NCI-H82 treated with DMSO at 0.1 percent for 48 hours (cell line): ENCODE results near the gene SPEF1.

Source experiments
- DNase-seq: peaks from one replicate; lab custom pipeline; 2025; ENCODE audit not compliant: unreplicated experiment; lab: John Stamatoyannopoulos, UW

Gene SPEF1

GRCh38 chr20:3767427-3768341 is 13.6 kb downstream of the SPEF1 start, which contains the start of gene ADISSP:
TSS of gene ADISSP (minus strand) at chr20:3767753. CDS start at chr20:3760100, 7,653 bp downstream.
- peak; percentile 89 for DNase-seq

- no peak for DNase-seq
Observed at GRCh38 chr20:3767110-3767426, 14.2 kb downstream of the SPEF1 start.

GRCh38 chr20:3766422-3767109 is 14.7 kb downstream of the SPEF1 start:
- no peak for DNase-seq

GRCh38 chr20:3765171-3765882 is 15.9 kb downstream of the SPEF1 start:
- no peak for DNase-seq

- DNase-seq, result no peak
Observed at GRCh38 chr20:3764659-3765058, 16.6 kb downstream of the SPEF1 start.

GRCh38 chr20:3763671-3764601 is 17.3 kb downstream of the SPEF1 start:
- no peak for DNase-seq

- no peak for DNase-seq
Observed at GRCh38 chr20:3760655-3761348, 20.4 kb downstream of the SPEF1 start.

GRCh38 chr20:3759884-3760283 is 21.4 kb downstream of the SPEF1 start:
- no peak for DNase-seq

GRCh38 chr20:3759316-3759823 is 21.9 kb downstream of the SPEF1 start:
- no peak for DNase-seq

- DNase-seq, result no peak
Observed at GRCh38 chr20:3758566-3758965, 22.7 kb downstream of the SPEF1 start.

- no peak for DNase-seq
Observed at GRCh38 chr20:3757268-3757667, 24.0 kb downstream of the SPEF1 start.

GRCh38 chr20:3755814-3756480 is 25.3 kb downstream of the SPEF1 start:
- DNase-seq, result no peak

GRCh38 chr20:3755269-3755668 is 26.0 kb downstream of the SPEF1 start:
- no peak for DNase-seq

GRCh38 chr20:3754276-3754630 is 27.0 kb downstream of the SPEF1 start:
- DNase-seq, result no peak

- no peak for DNase-seq
Observed at GRCh38 chr20:3753501-3754275, 27.6 kb downstream of the SPEF1 start.

GRCh38 chr20:3753098-3753497 is 28.1 kb downstream of the SPEF1 start:
- peak; percentile 41 for DNase-seq

GRCh38 chr20:3752386-3752759 is 28.9 kb downstream of the SPEF1 start:
- DNase-seq, result no peak

- peak; percentile 36 for DNase-seq
Observed at GRCh38 chr20:3751675-3752385, 29.4 kb downstream of the SPEF1 start.
